B cell (primary cell): ENCODE results near the gene DENND1A. TPM values are rescaled to one million over a fixed set of nuclear protein-coding genes. Genes with fewer than 3 reads are reported as not detected.

Experiments used
- ATAC-seq: fragments of 200-7000 bp; cut with Tn5 transposase; one replicate; pipeline ENCODE4 v1.10.0; 2021; ENCODE audit warnings: low read depth, mild to moderate bottlenecking, moderate number of reproducible peaks, moderate library complexity
- CTCF ChIA-PET: fragments of 350-600 bp; sonication (Branson Sonifier 250); formaldehyde crosslinking; loops from one replicate; lab custom pipeline; 2021; ENCODE audit warnings: antibody characterized with exemption, inconsistent platforms; lab: Charles Lee
- POLR2A ChIA-PET: fragments of 350-600 bp; sonication (Branson Sonifier 250); formaldehyde crosslinking; loops from one replicate; lab custom pipeline; 2021; ENCODE audit warnings: antibody characterized with exemption; lab: Charles Lee
- DNase-seq: peaks from one replicate; pipeline ENCODE4 v3.0.0; 2013
- H2AFZ ChIP-seq: 2 replicates; pipeline ENCODE4 v1.6.1; 2012; ENCODE audit warnings: mild to moderate bottlenecking, low read depth, low read length; ENCODE audit not compliant: insufficient read depth, poor library complexity, severe bottlenecking
- H3K27ac ChIP-seq, 2 donors: 1 replicate in 1 of 2; 2 replicates in 1 of 2; pipeline ENCODE4 v1.5.1; 2012 to 2013; ENCODE audit warnings: low read length in 2 of 2, mild to moderate bottlenecking in 2 of 2, moderate library complexity in 1 of 2
- H3K27me3 ChIP-seq, 4 experiments: fragments of 200-600 bp in 1 of 4; sonication (generic) in 1 of 4; replicated peaks in 1 of 4; 1 replicate in 2 of 4; 2 replicates in 2 of 4; pipeline versions ENCODE4 v1.6.1 to v1.7.0; 2013 to 2016; ENCODE audit warnings: low read length in 3 of 4, mild to moderate bottlenecking in 2 of 4, mixed read lengths in 1 of 4, moderate library complexity in 1 of 4; ENCODE audit not compliant: insufficient read depth in 4 of 4, control insufficient read depth in 3 of 4; ENCODE audit errors: control extremely low read depth in 1 of 4
- H3K36me3 ChIP-seq, 2 experiments: replicated peaks in 1 of 2; 1 replicate in 1 of 2; 2 replicates in 1 of 2; pipeline versions ENCODE4 v1.6.1 to v1.7.1; 2013; ENCODE audit warnings: low read length in 1 of 2; ENCODE audit not compliant: insufficient read depth in 2 of 2, control insufficient read depth in 1 of 2; ENCODE audit errors: control extremely low read depth in 1 of 2, extremely low read depth in 1 of 2
- H3K4me1 ChIP-seq, 2 donors: fragments of 200-600 bp in 1 of 2; sonication (generic) in 1 of 2; 1 replicate in 1 of 2; 2 replicates in 1 of 2; pipeline versions ENCODE4 v1.5.1 to v1.6.1; 2013 to 2017; ENCODE audit warnings: low read length in 2 of 2; ENCODE audit not compliant: control insufficient read depth in 2 of 2, insufficient read depth in 2 of 2
- H3K4me2 ChIP-seq: replicated peaks from 2 replicates; pipeline ENCODE3; 2012; ENCODE audit warnings: mild to moderate bottlenecking, low read depth, low read length; ENCODE audit not compliant: poor library complexity, severe bottlenecking
- H3K4me3 ChIP-seq, 5 experiments: fragments of 200-600 bp in 1 of 5; sonication (generic) in 1 of 5; 1 replicate in 3 of 5; 2 replicates in 2 of 5; pipeline versions ENCODE4 v1.5.1 to v1.7.0; 2011 to 2016; ENCODE audit warnings: low read length in 4 of 5, mild to moderate bottlenecking in 4 of 5, low read depth in 2 of 5, control low read depth in 1 of 5, moderate library complexity in 1 of 5; ENCODE audit not compliant: insufficient read depth in 1 of 5; ENCODE audit errors: control extremely low read depth in 1 of 5, extremely low read depth in 1 of 5
- H3K79me2 ChIP-seq: fragments of 200-600 bp; sonication (generic); one replicate; pipeline ENCODE4 v1.6.0; 2016; ENCODE audit warnings: low read length; ENCODE audit not compliant: control insufficient read depth, insufficient read depth
- H3K9ac ChIP-seq: fragments of 200-600 bp; sonication (generic); 2 replicates; pipeline ENCODE4 v1.6.1; 2017; ENCODE audit warnings: mild to moderate bottlenecking, low read length, moderate library complexity
- H3K9me3 ChIP-seq, 3 donors: one replicate each; pipeline versions ENCODE4 v1.6.1 to v1.7.1; 2013; ENCODE audit warnings: low read length in 2 of 3; ENCODE audit not compliant: control insufficient read depth in 2 of 3, insufficient read depth in 1 of 3; ENCODE audit errors: control extremely low read depth in 1 of 3
- H4K20me1 ChIP-seq: 2 replicates; pipeline ENCODE4 v1.6.0; 2012; ENCODE audit warnings: mild to moderate bottlenecking, low read length; ENCODE audit not compliant: insufficient read depth, control insufficient read depth, poor library complexity, severe bottlenecking
- H3K27ac Mint-ChIP-seq: one replicate; pipeline ENCODE4 v1.8.0; 2021; ENCODE audit warnings: mixed read lengths
- H3K27me3 Mint-ChIP-seq: one replicate; pipeline ENCODE4 v1.8.0; 2021; ENCODE audit warnings: mixed read lengths
- H3K4me1 Mint-ChIP-seq: one replicate; pipeline ENCODE4 v1.8.0; 2021; ENCODE audit warnings: mixed read lengths
- H3K4me3 Mint-ChIP-seq: one replicate; pipeline ENCODE4 v1.8.0; 2021; ENCODE audit warnings: mixed read lengths
- H3K9me3 Mint-ChIP-seq: one replicate; pipeline ENCODE4 v1.8.0; 2022; ENCODE audit warnings: mixed read lengths; ENCODE audit not compliant: insufficient read depth
- EZH2 ChIP-seq: IDR thresholded peaks from 2 replicates; pipeline ENCODE4 v1.6.1; 2012; ENCODE audit warnings: borderline replicate concordance, low read depth, mild to moderate bottlenecking, moderate library complexity, low read length; ENCODE audit not compliant: insufficient read depth, poor library complexity, severe bottlenecking
- WGBS: methylation state at CpG from one replicate; pipeline ENCODE4 v1.1.5; 2013; ENCODE audit warnings: missing lambda C conversion rate; ENCODE audit not compliant: insufficient coverage; 5-methylcytosine and 5-hydroxymethylcytosine counted together
- intact Hi-C: fragments of 100-400 bp; cut with micrococcal nuclease; formaldehyde crosslinking; loops from one replicate; pipeline ENCODE4 v1.10.0; 2022
- polyA plus RNA-seq: library from polyadenylated mRNA; depleted of rRNA; stranded (reverse); fragments of >200 nt; gene quantifications from 2 replicates; pipeline ENCODE4 v1.2.3, GENCODE V29; 2012
- total RNA-seq, 2 donors: library from RNA; stranded (reverse); fragments of 120-200 nt in 1 of 2; gene quantifications; 1 replicate in 1 of 2; 2 replicates in 1 of 2; pipeline versions ENCODE4 v1.2.3 to v1.2.4, GENCODE V29; 2013 to 2022
- TF ChIP-seq, protein P1 (sequence below): fragments of 200-600 bp; IDR thresholded peaks from one replicate; pipeline ENCODE4 v1.8.0; 2022; ENCODE audit warnings: antibody characterized with exemption, mild to moderate bottlenecking

DENND1A gene
- total and polyA plus RNA-seq, 2 donors (not counting 1 experiment from before 2014, with no cell fraction given), result 10.8 to 26.0 TPM

DNA sequence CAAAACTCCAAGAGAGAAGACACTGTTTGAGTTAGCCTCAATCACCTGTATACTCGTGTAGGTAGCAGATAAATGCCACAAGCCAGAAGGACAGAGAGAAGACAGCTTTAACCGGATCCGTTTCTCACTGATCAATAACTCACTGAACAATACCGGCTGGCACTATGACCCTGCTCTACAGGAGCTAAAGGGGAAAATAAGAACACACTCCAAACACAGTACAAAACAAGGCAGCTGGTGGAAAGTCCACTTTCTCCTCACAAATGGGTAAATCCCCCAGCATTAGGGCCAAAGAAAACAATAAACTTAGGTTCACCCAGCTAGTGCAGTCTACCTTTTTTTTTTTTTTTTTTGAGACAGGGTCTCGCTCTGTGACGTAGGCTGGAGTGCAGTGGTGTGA, 404.5 kb downstream of the DENND1A start:
- H3K27ac ChIP-seq, result no peak overlapping the region
- no peak for DNase-seq
- 100% methylated on average over 2 of the region's 6 CpGs for WGBS
- no peak for ATAC-seq
- no peak overlapping the region for H3K4me3 ChIP-seq
- no peak overlapping the region for H2AFZ ChIP-seq
- POLR2A ChIA-PET, result no interaction called here
- no peaks in the 10 kb centered on the region for H3K27me3 Mint-ChIP-seq
- no peaks in the 10 kb centered on the region for H3K79me2 ChIP-seq
- no peaks in the 10 kb centered on the region for H3K4me1 ChIP-seq
- H3K27ac Mint-ChIP-seq, result no peak overlapping the region
- no peak overlapping the region for H3K4me3 Mint-ChIP-seq
- intact Hi-C loops, result no loop called here
- no peaks in the 10 kb centered on the region for H4K20me1 ChIP-seq
- no peaks in the 10 kb centered on the region for H3K27me3 ChIP-seq
- CTCF ChIA-PET, result no interaction called here
- no peak for TF ChIP-seq EZH2
- TF ChIP-seq, protein P1, sequence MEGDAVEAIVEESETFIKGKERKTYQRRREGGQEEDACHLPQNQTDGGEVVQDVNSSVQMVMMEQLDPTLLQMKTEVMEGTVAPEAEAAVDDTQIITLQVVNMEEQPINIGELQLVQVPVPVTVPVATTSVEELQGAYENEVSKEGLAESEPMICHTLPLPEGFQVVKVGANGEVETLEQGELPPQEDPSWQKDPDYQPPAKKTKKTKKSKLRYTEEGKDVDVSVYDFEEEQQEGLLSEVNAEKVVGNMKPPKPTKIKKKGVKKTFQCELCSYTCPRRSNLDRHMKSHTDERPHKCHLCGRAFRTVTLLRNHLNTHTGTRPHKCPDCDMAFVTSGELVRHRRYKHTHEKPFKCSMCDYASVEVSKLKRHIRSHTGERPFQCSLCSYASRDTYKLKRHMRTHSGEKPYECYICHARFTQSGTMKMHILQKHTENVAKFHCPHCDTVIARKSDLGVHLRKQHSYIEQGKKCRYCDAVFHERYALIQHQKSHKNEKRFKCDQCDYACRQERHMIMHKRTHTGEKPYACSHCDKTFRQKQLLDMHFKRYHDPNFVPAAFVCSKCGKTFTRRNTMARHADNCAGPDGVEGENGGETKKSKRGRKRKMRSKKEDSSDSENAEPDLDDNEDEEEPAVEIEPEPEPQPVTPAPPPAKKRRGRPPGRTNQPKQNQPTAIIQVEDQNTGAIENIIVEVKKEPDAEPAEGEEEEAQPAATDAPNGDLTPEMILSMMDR, result no peak
- H3K9me3 ChIP-seq, result peaks cover 0 to 4% (median 1%) of the 10 kb centered on the region in 3 donors
- H3K36me3 ChIP-seq, result no peaks in the 10 kb centered on the region
- no peak overlapping the region for H3K4me2 ChIP-seq
- no peaks in the 10 kb centered on the region for H3K4me1 Mint-ChIP-seq
- H3K9ac ChIP-seq, result no peak overlapping the region
- peaks cover 6% of the 10 kb centered on the region for H3K9me3 Mint-ChIP-seq

DNA sequence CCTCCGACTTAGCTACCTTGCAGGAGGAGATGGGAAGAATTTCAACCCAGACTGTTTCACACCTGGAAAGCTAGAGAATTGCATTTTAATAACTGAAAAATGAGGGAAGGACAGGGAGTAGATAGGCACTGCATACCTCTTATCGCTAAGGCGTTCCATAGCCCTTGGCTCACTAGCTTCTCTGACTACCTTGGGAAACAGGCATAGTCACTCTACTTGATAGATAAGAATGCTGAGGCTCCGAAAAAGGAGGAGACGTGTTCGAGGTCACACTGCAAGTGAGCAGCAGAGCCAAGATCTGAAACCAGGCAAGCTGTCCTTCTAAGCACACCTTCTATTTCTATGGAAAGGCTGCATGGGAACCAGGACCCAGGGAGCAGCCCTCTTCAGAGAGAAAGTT, 405.1 kb downstream of the DENND1A start:
- no peak for ATAC-seq
- peaks cover 1% of the 10 kb centered on the region for H3K9me3 Mint-ChIP-seq
- TF ChIP-seq, protein P1, result no peak
- no peak for TF ChIP-seq EZH2
- Histone ChIP-seq H3K4me1 (no peaks in the 10 kb centered on the region), H3K4me2 (no peak overlapping the region), H3K9me3 (no peaks in the 10 kb centered on the region), H3K79me2 (no peaks in the 10 kb centered on the region), H4K20me1 (no peaks in the 10 kb centered on the region), H3K9ac (no peak overlapping the region), H2AFZ (no peak overlapping the region), H3K4me3 (no peak overlapping the region), H3K27ac (no peak overlapping the region), H3K27me3 (no peaks in the 10 kb centered on the region), H3K36me3 (no peaks in the 10 kb centered on the region)
- 100% methylated on average over 1 of the region's 6 CpGs for WGBS
- H3K27me3 Mint-ChIP-seq, result no peaks in the 10 kb centered on the region
- POLR2A ChIA-PET, result no interaction called here
- no peak overlapping the region for H3K4me3 Mint-ChIP-seq
- intact Hi-C loops, result no loop called here
- DNase-seq, result no peak
- CTCF ChIA-PET, result no interaction called here
- H3K27ac Mint-ChIP-seq, result no peak overlapping the region
- no peaks in the 10 kb centered on the region for H3K4me1 Mint-ChIP-seq
